GM12878 (cell line): Measurements from ENCODE around the gene SFTPB. TPM values are rescaled to one million over a fixed set of nuclear protein-coding genes. Genes with fewer than 3 reads are reported as not detected.

ENCODE experiments used
- ATAC-seq: fragments of 200-7000 bp; cut with Tn5 transposase; 3 replicates; pipeline ENCODE4 v1.9.1; 2020; ENCODE audit warnings: mild to moderate bottlenecking, moderate library complexity
- BruUV-seq: library from RNA; stranded (reverse); fragments of 400-500 nt; replicated peaks from 2 replicates; lab custom pipeline; 2021; lab: Mats Ljungman, UMichigan
- CTCF ChIA-PET: fragments of 300-600 bp; sonication (Branson Sonifier 250); formaldehyde crosslinking; extraction: SDS; loops from one replicate; lab custom pipeline; 2021; ENCODE audit warnings: inconsistent platforms; lab: Yijun Ruan, JAX
- POLR2A ChIA-PET: fragments of 350-600 bp; formaldehyde crosslinking; extraction: SDS; loops from one replicate; lab custom pipeline; 2021; ENCODE audit warnings: inconsistent platforms; lab: Charles Lee
- RAD21 ChIA-PET: fragments of 300-600 bp; sonication (Branson Sonifier 250); formaldehyde crosslinking; loops from one replicate; lab custom pipeline; 2023; ENCODE audit warnings: antibody characterized with exemption; ENCODE audit not compliant: unreplicated experiment; lab: Charles Lee
- SMC1A ChIA-PET: fragments of 300-600 bp; sonication (Branson Sonifier 250); formaldehyde crosslinking; loops from one replicate; lab custom pipeline; 2023; ENCODE audit not compliant: unreplicated experiment, uncharacterized antibody; lab: Charles Lee
- DNase-seq: peaks from one replicate; pipeline ENCODE4 v3.0.0-alpha.2; 2011; ENCODE audit warnings: low read depth, low spot score
- FAIRE-seq: peaks from 3 replicates; lab custom pipeline; 2011; peaks lifted over from hg19 to GRCh38; lab: Jason Lieb, UNC
- H2AFZ ChIP-seq: 2 replicates; pipeline ENCODE4 v1.6.0; 2011; ENCODE audit warnings: low read depth, low read length, control low read depth; ENCODE audit not compliant: control insufficient read depth
- H3K27ac ChIP-seq: 2 replicates; pipeline ENCODE4 v1.5.1; 2011; ENCODE audit warnings: control low read depth; ENCODE audit not compliant: control insufficient read depth, insufficient read depth
- H3K27me3 ChIP-seq, 2 experiments: replicated peaks in 1 of 2; 2 replicates each; pipeline versions ENCODE4 v1.6.0 to v1.6.1; 2011; ENCODE audit warnings: low read length in 1 of 2; ENCODE audit not compliant: control insufficient read depth in 2 of 2, insufficient read depth in 2 of 2
- H3K36me3 ChIP-seq, 2 experiments: 2 replicates each; pipeline ENCODE4 v1.5.1; 2011; ENCODE audit warnings: low read length in 1 of 2; ENCODE audit not compliant: control insufficient read depth in 2 of 2, insufficient read depth in 2 of 2
- H3K4me1 ChIP-seq: 2 replicates; pipeline ENCODE4 v1.6.1; 2011; ENCODE audit warnings: mild to moderate bottlenecking, low read length, moderate library complexity, mixed read lengths; ENCODE audit not compliant: control insufficient read depth, insufficient read depth
- H3K4me2 ChIP-seq: 2 replicates; pipeline ENCODE4 v1.6.0; 2011; ENCODE audit warnings: control low read depth; ENCODE audit not compliant: control insufficient read depth, insufficient read depth
- H3K4me3 ChIP-seq: fragments of 200-600 bp; sonication (generic); 2 replicates; pipeline ENCODE4 v1.5.1; 2016
- H3K79me2 ChIP-seq: 2 replicates; pipeline ENCODE4 v1.6.0; 2011; ENCODE audit warnings: low read length; ENCODE audit not compliant: control insufficient read depth, insufficient read depth
- H3K9ac ChIP-seq: 2 replicates; pipeline ENCODE4 v1.8.0; 2011; ENCODE audit warnings: low read length, control low read depth, mixed read lengths; ENCODE audit not compliant: control insufficient read depth, insufficient read depth
- H3K9me3 ChIP-seq: replicated peaks from 3 replicates; pipeline ENCODE4 v1.5.1; 2011; ENCODE audit warnings: mild to moderate bottlenecking, low read length; ENCODE audit not compliant: control insufficient read depth, insufficient read depth
- H4K20me1 ChIP-seq: 2 replicates; pipeline ENCODE4 v1.6.0; 2011; ENCODE audit not compliant: control insufficient read depth, insufficient read depth
- BCL11A ChIP-seq: IDR thresholded peaks from 2 replicates; pipeline ENCODE4 v1.6.1; 2011; ENCODE audit warnings: low read depth, low read length
- BHLHE40 ChIP-seq, 2 experiments: fragments of 450-650 bp in 1 of 2; IDR thresholded peaks; 2 replicates each; pipeline ENCODE4 v1.6.1; 2011 to 2017; ENCODE audit warnings: low read depth in 2 of 2, borderline replicate concordance in 1 of 2, improper control_type of control experiment in 1 of 2, low read length in 1 of 2, mild to moderate bottlenecking in 1 of 2
- FOXK2 ChIP-seq: fragments of 450-650 bp; IDR thresholded peaks from 2 replicates; pipeline ENCODE4 v1.6.1; 2017; ENCODE audit warnings: mild to moderate bottlenecking, moderate library complexity
- IRF3 ChIP-seq: fragments of 450-650 bp; IDR thresholded peaks from 2 replicates; pipeline ENCODE4 v1.6.1; 2014; ENCODE audit warnings: mild to moderate bottlenecking
- MEF2B ChIP-seq: fragments of 450-650 bp; IDR thresholded peaks from 2 replicates; pipeline ENCODE4 v1.6.1; 2018; ENCODE audit warnings: mild to moderate bottlenecking, moderate library complexity; ENCODE audit not compliant: partially characterized antibody, poor library complexity, severe bottlenecking
- MLLT1 ChIP-seq: fragments of 450-650 bp; IDR thresholded peaks from 2 replicates; pipeline ENCODE4 v1.6.1; 2016; ENCODE audit warnings: mild to moderate bottlenecking
- NFXL1 ChIP-seq: fragments of 450-650 bp; IDR thresholded peaks from 2 replicates; pipeline ENCODE4 v1.6.1; 2017; ENCODE audit warnings: antibody characterized with exemption, mild to moderate bottlenecking, borderline replicate concordance
- RUNX3 ChIP-seq: IDR thresholded peaks from 2 replicates; pipeline ENCODE4 v1.6.1; 2012; ENCODE audit warnings: low read length, inconsistent platforms
- SPI1 ChIP-seq: IDR thresholded peaks from 2 replicates; pipeline ENCODE4 v1.6.1; 2011; ENCODE audit warnings: low read depth, mild to moderate bottlenecking, low read length, moderate library complexity, borderline replicate concordance; ENCODE audit not compliant: insufficient read depth
- ZNF687 ChIP-seq: fragments of 450-650 bp; IDR thresholded peaks from 2 replicates; pipeline ENCODE4 v1.6.1; 2017; ENCODE audit warnings: mild to moderate bottlenecking, moderate library complexity
- WGBS: methylation state at CpG from one replicate; pipeline ENCODE4 v1.1.6; 2016; ENCODE audit warnings: low lambda C conversion rate; ENCODE audit not compliant: insufficient replicate concordance, insufficient coverage; ENCODE audit errors: missing lambda C conversion rate; 5-methylcytosine and 5-hydroxymethylcytosine counted together
- in situ Hi-C: fragments of 300-500 bp; cut with MboI; formaldehyde crosslinking; loops from 9 replicates; pipeline ENCODE4 v1.14.3; 2018; ENCODE audit warnings: mixed read lengths
- intact Hi-C: fragments of 100-400 bp; cut with micrococcal nuclease; formaldehyde crosslinking; loops from one replicate; pipeline ENCODE4 v1.14.2; 2022; ENCODE audit not compliant: unreplicated experiment
- polyA plus RNA-seq, 11 experiments: library from polyadenylated mRNA; depleted of rRNA in 4 of 11; unstranded in 6 of 11; stranded (reverse) in 5 of 11; fragments of >200 nt; fragmentation: Nextera tagmentation in 4 of 11; fragmentation: Illumina TruSeq in 1 of 11; extraction: Ambion mirVana in 4 of 11; extraction: Trizol in 1 of 11; gene quantifications; 1 replicate in 1 of 11; 2 replicates in 10 of 11; pipeline versions ENCODE4 v1.2.1 to v1.2.3, GENCODE V29; 2011 to 2016; ENCODE audit warnings: inconsistent platforms in 2 of 11, missing spikeins in 2 of 11, low read depth in 1 of 11
- total RNA-seq, 4 experiments: library from RNA; depleted of rRNA in 3 of 4; stranded (reverse); fragments of >200 nt in 3 of 4; fragmentation: Illumina TruSeq in 1 of 4; extraction: Trizol in 1 of 4; gene quantifications; 2 replicates each; pipeline versions ENCODE4 v1.2.1 to v1.2.3, GENCODE V29; 2013 to 2021

SFTPB gene
- total and polyA plus RNA-seq, 10 of the 15 experiments (the other 5 are each of a cell fraction or from before 2014, with no cell fraction given): 0.02 to 5.3 TPM; not detected in 8

- Histone ChIP-seq H4K20me1 (no peaks in the 10 kb centered on the region), H3K27ac (no peak overlapping the region), H3K4me1 (peaks cover 13% of the 10 kb centered on the region), H3K9me3 (no peaks in the 10 kb centered on the region), H2AFZ (no peak overlapping the region), H3K27me3 (no peaks in the 10 kb centered on the region), H3K4me2 (no peak overlapping the region), H3K79me2 (no peaks in the 10 kb centered on the region), H3K36me3 (peaks cover 29 to 36% of the 10 kb centered on the region in 2 experiments), H3K4me3 (no peak overlapping the region), H3K9ac (no peak overlapping the region)
- ChIA-PET SMC1A (interaction anchor here (0.8 to 2.9 kb wide), 2 partner anchors 11 to 57 kb away, joined by 3 to 11 read pairs; no protein-coding TSS in a partner anchor), RAD21 (interaction anchor here (0.8 to 4.1 kb wide), 4 partner anchors 11 to 60 kb away, joined by 3 to 16 read pairs (median 4); no protein-coding TSS in a partner anchor), CTCF (interaction anchor here (0.6 to 3.3 kb wide), 10 partner anchors 11 to 169 kb away, joined by 3 to 36 read pairs (median 4); partner anchors contain the start of gene GNLY), POLR2A (interaction anchor here (0.6 kb wide), 1 partner anchor 167 kb away, joined by 4 read pairs; no protein-coding TSS in a partner anchor)
- intact Hi-C loops (no loop called here), in situ Hi-C loops (no loop called here)
- TF ChIP-seq ZNF687 (peak; percentile 26; the same call in 1 of the 2 replicates), BHLHE40 (IDR thresholded peaks at IDR 0.05; ENCODE audit: borderline replicate concordance in 1 of 2, low read depth in 2 of 2, low read length in 1 of 2) (0 out of 4 replicates have a peak, but pooled peaks of 1 of the 2 experiments have one; percentile 14), RUNX3 (peak; percentile 66), MEF2B (peak; percentile 42), MLLT1 (no peak), IRF3 (no peak), NFXL1 (peak; percentile 64; the same call in 1 of the 2 replicates), FOXK2 (no peak), BCL11A (peak; percentile 20; the same call in 1 of the 2 replicates), SPI1 (peak; percentile 76; the same call in 1 of the 2 replicates)
- ATAC-seq (peak; percentile 87), FAIRE-seq (peak; percentile 91), DNase-seq (peak; percentile 23)
- no TSS peak for BruUV-seq
- 8% methylated on average over 10 of the region's 10 CpGs for WGBS
Observed at GRCh38 chr2:85647823-85648526, 20.0 kb downstream of the SFTPB start.
